ENCODE results near the gene SIGLEC11.

DNA sequence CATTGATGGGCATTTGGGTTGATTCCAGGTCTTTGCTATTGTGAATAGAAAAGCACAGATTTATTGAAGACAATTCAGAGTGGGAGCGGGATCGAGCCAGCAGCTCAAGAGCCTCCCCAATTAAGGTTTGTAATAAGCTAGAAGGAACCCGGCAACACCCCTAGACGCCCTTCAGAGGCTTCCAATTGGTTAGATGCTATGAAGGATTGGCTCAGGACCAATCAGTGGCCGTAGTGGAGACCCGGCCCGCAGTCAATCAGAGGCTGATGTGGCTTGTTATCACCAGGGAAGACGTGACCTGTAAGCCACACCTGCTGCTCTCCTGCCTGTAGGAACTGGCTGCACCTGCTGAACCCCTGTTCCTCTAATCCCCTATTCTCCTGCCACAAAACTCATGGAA, 14.6 kb downstream of the SIGLEC11 start:
- TF ChIP-seq POLR2A (IDR thresholded peaks at IDR 0.05): no peak
- TF ChIP-seq, protein P1, sequence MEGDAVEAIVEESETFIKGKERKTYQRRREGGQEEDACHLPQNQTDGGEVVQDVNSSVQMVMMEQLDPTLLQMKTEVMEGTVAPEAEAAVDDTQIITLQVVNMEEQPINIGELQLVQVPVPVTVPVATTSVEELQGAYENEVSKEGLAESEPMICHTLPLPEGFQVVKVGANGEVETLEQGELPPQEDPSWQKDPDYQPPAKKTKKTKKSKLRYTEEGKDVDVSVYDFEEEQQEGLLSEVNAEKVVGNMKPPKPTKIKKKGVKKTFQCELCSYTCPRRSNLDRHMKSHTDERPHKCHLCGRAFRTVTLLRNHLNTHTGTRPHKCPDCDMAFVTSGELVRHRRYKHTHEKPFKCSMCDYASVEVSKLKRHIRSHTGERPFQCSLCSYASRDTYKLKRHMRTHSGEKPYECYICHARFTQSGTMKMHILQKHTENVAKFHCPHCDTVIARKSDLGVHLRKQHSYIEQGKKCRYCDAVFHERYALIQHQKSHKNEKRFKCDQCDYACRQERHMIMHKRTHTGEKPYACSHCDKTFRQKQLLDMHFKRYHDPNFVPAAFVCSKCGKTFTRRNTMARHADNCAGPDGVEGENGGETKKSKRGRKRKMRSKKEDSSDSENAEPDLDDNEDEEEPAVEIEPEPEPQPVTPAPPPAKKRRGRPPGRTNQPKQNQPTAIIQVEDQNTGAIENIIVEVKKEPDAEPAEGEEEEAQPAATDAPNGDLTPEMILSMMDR (IDR thresholded peaks at IDR 0.05): no peak

All from right lobe of liver (tissue), 4 donors.